NCI-H526 treated with DMSO at 0.1 percent for 48 hours (cell line): ENCODE measurements around the gene HDAC8.
"Not testable (repeated sequence)": the region's sequence is repeated elsewhere in the genome, so short reads cannot be mapped to it uniquely, and the experiment has no call there.

Experiments
- DNase-seq: peaks from one replicate; lab custom pipeline; 2025; lab: John Stamatoyannopoulos, UW

HDAC8 gene

GRCh38 chrX:72373136-72373535 lies 199.5 kb downstream of the HDAC8 start:
- no peak for DNase-seq

DNA sequence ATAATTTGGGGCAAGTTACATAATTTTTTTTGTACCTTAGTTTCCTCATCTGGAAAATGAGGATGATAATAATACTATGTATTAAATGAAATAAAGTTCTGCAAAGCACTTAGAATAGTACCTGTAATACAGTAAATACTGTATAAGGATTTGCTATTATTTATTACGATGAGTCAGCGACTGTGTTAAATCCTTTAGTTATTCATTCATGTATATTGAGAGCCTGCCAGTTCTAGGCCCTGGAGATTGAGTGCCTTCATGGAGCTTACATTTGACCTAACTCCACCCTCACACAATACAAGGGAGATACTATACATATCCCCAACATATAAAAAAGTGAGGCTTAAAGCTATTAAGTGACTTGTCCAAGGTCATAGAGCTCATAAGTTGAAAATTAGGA lies 199.9 kb downstream of the HDAC8 start:
- DNase-seq, result no peak

GRCh38 chrX:72371405-72371804 lies 201.2 kb downstream of the HDAC8 start:
- DNase-seq, result no peak

DNA sequence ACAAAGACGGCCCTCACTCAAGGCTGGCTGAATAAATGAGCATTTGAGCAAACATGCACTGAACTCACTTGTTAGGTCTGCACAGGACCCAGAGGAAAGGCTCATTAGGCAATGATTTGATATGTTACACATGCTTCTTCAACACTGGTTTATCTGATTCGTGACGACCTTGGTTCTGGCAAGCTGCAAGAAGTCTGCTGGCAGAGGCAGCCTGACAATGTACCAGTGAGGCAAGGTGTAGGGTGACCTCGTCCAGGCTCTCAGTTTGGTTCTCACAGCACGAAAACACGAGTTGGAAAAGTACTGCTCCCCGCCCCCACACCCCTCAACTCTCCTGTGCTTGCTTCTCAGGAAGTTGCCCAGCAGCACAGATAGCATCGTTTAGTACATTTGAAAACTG lies 203.8 kb downstream of the HDAC8 start:
- no peak for DNase-seq

DNA sequence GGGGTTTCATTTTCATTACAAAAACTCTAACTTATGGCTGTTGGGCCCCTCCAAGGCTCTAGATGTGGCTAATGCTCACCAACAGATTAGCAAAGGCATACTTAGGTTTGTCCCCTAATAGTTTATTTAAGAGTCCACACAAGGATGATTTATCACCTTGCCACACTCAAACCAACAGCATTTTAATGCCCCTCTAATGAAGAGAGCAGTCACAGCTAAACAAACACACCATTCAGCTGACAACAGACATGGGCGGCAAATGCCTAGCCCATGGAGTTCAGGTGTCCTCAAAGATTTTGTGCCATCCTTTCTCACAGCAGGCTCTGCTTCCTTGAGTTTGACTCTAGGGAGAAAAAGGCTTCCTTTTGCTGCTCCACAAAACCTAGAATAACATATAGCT lies 205.1 kb downstream of the HDAC8 start:
- no peak for DNase-seq

DNA sequence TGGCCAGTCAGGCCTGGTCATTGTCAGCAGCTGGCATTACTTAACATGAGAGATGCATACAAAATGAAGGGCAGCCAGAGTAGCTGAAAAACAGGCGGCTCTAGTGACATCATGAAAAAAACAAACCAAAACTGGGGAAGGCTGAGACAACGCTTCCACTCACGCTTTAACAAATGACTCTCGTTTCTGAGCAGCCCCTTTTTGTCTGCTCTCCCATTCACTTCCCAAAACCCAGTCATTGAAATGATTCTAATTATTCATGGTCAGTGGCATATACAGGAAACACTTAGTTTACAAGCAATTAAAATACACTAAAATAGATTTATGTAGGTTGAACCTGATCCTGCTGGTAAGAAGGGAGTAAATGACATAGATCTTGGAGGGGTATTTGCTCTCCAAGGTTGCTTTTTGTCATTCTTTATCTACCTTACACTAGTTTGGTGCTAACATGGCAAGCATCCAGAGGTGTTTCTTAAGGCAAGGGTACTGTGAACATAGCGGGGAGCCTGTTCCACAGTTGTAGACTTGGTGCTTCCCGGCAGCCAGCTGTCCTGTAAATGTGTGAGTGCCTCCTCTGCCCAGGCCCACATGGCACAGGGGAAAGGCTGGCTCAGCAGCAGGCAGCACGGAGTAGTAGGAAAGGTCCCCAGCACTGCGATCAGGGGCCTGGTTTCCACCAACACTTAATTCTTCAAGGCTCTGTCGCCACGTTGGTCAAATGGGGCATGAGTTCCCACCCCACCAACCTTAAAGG lies 205.8 kb downstream of the HDAC8 start:
- no peak for DNase-seq

DNA sequence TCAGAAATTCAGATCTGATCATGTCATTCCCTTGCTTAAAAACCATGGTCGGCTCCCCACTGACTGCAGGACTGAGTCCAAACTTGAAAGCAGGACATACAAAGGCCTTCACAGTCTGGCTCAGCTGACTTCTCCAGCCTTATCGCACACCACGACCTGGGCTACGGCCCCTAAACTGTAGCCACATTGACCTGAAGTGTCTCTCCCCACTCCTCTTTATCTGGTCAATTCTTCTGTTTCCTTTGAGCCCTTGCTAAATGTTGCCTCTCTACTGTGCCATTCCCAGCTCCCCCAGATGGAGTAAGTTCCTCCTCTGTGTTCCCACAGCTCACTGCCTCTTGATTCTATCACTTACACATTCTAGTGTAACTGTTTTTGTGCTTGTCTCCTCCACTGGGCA lies 206.5 kb downstream of the HDAC8 start:
- DNase-seq, result no peak

GRCh38 chrX:72365126-72365525 lies 207.5 kb downstream of the HDAC8 start:
- DNase-seq, result no peak

GRCh38 chrX:72360326-72360725 lies 212.3 kb downstream of the HDAC8 start:
- no peak for DNase-seq

DNA sequence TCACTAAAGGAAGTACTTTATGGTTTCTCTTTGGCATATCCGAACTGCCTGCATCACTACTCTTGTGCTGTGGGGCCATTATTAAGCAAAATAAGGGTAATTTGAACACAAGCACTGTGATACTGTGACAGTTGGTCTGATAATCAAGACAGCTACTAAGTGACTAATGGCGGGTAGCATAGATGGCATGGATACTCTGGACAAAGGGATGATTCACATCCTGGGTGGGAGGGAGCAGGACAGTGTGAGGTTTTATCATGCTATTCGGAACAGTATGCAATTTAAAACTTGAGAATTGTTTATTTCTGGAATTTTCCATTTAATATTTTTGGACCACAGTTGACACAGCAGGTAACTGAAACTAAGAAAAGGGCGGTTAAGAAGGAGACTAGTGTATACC lies 214.3 kb downstream of the HDAC8 start:
- no peak for DNase-seq

GRCh38 chrX:72352786-72353185 lies 219.9 kb downstream of the HDAC8 start:
- DNase-seq, result no peak

DNA sequence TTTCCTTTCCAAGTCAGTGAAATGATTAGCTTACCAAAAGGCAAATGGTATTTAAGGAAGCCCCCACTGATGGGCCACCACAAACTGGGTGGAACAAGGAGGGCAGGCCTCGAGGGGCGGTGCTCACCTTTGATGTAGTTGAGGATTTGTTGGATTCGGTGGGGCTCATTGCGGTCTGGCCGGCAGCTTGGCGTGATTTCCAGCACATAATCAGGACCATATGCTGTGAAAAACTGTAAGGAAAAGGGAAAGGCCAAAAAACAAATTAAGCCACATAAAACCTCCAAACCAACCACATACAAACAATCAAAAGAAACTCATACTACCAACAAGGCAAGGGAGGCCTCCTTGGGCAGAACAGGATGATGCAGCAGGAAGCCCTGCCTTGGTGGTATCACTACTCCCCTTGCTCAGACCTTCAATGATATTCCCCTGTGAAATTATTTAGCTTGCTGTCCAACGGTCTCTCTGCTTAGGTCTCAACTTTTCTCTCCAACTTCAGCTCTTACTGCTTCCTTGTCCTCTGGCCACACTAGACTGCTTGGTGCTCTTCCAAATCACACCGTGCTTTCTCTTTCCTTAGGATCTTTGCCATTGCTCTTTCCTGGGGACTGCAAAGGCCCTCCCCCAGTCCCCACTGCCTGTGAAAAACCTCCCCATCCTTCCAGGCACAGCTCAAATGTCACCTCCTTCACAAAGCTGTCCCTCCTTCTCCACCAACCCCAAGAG lies 220.9 kb downstream of the HDAC8 start:
- DNase-seq, result no peak

DNA sequence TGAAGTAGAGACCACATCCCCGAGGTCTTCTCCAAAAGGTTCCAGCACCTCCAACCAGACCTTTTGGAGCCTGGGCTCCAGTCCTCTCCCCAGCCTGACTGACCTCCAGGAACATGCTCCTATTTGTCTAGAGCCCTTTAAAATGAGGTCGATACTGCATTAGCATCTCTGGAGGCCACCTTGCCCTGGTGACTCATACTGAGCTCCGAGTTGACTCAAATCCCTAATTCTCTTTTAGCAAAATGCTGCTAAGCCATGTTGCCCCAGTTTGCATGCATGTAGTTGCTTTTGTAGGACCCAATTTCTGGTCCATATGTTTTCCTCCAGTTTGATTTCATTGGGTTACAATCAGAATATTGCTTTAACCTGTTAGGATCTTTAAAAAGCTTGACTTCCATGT lies 223.5 kb downstream of the HDAC8 start:
- DNase-seq, result no peak

- no peak for DNase-seq
Observed at GRCh38 chrX:72348247-72348979, 224.2 kb downstream of the HDAC8 start.

DNA sequence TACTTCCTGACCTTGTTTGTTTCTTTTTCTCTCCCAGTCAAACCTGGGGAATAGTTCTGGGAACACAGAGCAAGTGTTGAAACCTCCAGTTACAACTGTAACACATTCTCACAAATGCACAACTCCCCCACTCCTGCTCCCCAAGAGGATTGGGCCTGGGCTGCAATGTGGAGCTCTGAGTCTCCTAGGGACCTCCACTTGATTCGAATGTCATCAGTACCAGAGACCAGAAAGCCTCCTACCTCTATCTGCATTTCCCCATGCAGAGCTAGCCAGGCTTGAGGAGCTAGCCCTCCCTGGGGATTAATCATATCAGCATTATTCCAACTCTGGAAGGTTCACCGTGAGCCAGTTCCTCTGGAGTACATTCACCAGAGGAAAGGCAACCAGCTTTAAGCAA lies 225.3 kb downstream of the HDAC8 start:
- DNase-seq, result peak; percentile 12

- no peak for DNase-seq
Observed at GRCh38 chrX:72346302-72346949, 226.2 kb downstream of the HDAC8 start.

GRCh38 chrX:72340626-72341025 lies 232.0 kb downstream of the HDAC8 start:
- no peak for DNase-seq

- no peak for DNase-seq
Observed at GRCh38 chrX:72340041-72340440, 232.6 kb downstream of the HDAC8 start.

GRCh38 chrX:72330131-72330530 lies 242.5 kb downstream of the HDAC8 start:
- DNase-seq, result no peak

DNA sequence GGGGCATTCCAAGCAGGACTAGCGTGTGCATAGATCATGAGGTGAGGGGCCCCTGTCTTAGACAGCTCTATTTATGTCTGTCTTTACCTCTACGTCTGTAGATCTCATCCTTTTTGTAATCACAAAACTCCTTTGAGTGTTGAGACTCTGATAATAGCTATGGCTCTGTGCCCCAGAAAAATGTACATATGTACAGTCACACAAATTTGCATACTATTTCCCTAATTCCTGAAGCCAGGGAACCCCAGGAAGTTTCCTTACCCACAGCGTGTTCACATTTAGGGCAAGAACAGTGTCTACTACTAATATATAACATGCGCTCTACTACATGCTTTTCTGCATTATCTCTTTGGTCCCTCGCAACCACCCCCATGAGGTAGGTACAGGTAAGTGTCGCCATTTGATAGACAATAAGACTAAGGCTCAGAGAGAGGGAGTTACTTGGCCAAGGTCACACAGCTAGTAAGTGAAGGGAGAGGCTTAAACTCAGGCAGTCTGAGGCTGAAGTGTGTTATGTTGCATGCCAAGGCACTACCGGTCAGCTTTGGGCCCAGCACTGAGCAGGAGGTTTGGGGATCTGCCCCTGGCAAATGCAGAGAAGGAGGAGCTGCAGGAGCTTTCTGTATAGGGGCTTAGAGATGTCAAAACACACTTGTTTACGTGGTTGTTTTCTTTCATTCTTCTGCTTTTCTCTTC lies 245.9 kb downstream of the HDAC8 start:
- DNase-seq, result peak; percentile 1

- DNase-seq, result not testable (repeated sequence)
Observed at GRCh38 chrX:72319651-72320050, 253.0 kb downstream of the HDAC8 start.

DNA sequence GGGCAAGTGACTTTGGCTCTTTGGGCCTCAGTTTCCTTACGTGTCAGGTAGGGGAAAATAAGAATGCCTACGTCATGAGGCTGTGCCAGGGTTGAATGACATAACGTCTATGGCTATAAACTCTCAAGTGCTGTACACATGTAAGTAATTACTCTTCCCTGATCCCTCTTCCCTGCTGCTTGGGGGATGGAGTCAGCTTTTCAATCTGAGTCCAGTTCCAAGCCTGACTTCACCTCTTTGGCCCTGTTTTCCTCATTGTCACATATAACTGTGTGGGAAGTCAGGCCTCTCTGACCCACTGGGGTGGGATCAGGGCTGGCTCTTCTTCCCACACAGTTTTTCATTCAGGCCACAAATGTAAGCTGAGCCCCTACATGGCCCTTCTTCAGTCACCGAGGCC lies 255.5 kb downstream of the HDAC8 start:
- DNase-seq, result no peak
